Lower leg skin (tissue), 4 donors: ENCODE data around the gene SLC25A52. TPM values are rescaled to one million over a fixed set of nuclear protein-coding genes. Genes with fewer than 3 reads are reported as not detected.
"Not testable (repeated sequence)": the region's sequence is repeated elsewhere in the genome, so short reads cannot be mapped to it uniquely, and the experiment has no call there.

Experiments used
- DNase-seq, 2 donors: peaks; one replicate each; pipeline ENCODE4 v3.0.0-alpha.2; 2019; ENCODE audit warnings: low spot score in 2 of 2
- H3K4me3 ChIP-seq: fragments of 200-600 bp; sonication (generic); 2 replicates; pipeline ENCODE4 v1.5.1; 2017; ENCODE audit warnings: mild to moderate bottlenecking, low read depth; ENCODE audit not compliant: poor library complexity, severe bottlenecking
- CTCF ChIP-seq, 3 donors: fragments of 450-650 bp; IDR thresholded peaks; one replicate each; pipeline ENCODE4 v1.5.1; 2016; ENCODE audit warnings: antibody characterized with exemption in 3 of 3, mild to moderate bottlenecking in 3 of 3, moderate library complexity in 2 of 3
- POLR2A ChIP-seq, 2 donors: fragments of 450-650 bp; IDR thresholded peaks; one replicate each; pipeline ENCODE4 v1.6.1; 2016 to 2017; ENCODE audit warnings: antibody characterized with exemption in 2 of 2, mild to moderate bottlenecking in 1 of 2, moderate library complexity in 1 of 2
- WGBS, 2 donors: methylation state at CpG; one replicate each; pipeline ENCODE4 v1.1.5; 2018; 5-methylcytosine and 5-hydroxymethylcytosine counted together
- intact Hi-C: fragments of 100-400 bp; cut with DNase I; formaldehyde crosslinking; loops from one replicate; pipeline ENCODE4 v1.15.0; 2023; ENCODE audit warnings: low total_unique reads
- total RNA-seq, 4 donors: library from RNA; depleted of rRNA; stranded (reverse); fragments of >200 nt; gene quantifications; one replicate each; pipeline ENCODE4 v1.1.0, GENCODE V29; 2016

The SLC25A52 gene
- total RNA-seq, 4 donors from 2014 or later = not detected

GRCh38 chr18:31738460-31739407 is 21.9 kb downstream of the SLC25A52 start:
- no peak overlapping the region for H3K4me3 ChIP-seq
- intact Hi-C loops = no loop called here
- TF ChIP-seq CTCF (IDR thresholded peaks at IDR 0.05) = no peak
- no peak for TF ChIP-seq POLR2A (IDR thresholded peaks at IDR 0.05)
- WGBS, 2 donors = 87 to 89% methylated on average over 11 of the region's 11 CpGs
- no peak for DNase-seq

DNA sequence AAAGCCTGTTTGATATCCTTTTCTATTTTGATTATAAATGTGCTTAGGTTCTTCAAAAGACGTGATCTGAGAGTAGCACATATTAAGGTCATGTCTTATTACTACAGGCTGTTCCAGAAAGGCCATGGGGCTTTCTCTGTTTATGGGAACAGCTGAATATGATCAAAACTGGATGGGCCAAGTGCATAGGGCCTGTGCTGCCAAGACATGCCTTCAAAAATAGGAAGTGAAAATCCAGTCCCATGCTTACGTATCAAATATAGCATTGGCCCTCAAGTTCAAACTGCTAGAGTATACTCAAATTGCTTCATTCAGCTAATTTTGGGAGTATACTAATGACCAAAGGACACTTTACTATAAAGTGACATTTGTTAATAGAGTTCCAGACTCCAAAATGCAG is 24.1 kb downstream of the SLC25A52 start:
- H3K4me3 ChIP-seq = no peak overlapping the region
- WGBS, 2 donors = 33% methylated on average over 2 of the region's 2 CpGs
- DNase-seq = no peak
- intact Hi-C loops = no loop called here
- no peak for TF ChIP-seq POLR2A (IDR thresholded peaks at IDR 0.05)
- TF ChIP-seq CTCF (IDR thresholded peaks at IDR 0.05) = no peak

DNA sequence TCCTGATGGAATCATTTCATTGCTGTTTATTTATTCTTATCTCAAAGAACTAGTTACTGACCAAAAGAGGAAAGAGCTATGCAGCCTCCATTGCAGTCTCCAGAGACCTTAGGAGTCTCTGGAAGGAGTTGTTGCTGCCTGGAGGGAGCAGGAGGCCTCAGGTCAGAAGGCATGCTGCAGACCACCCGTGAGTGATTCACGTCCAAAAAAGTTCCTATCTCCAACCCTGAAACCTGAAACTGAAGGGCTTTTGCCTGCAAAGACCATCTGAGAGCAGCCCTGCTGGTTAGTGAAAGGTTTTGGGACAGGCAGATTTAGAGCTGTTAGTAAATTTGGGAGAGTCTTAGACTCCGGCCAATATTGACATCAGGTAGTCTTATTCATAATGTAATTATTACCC is 29.1 kb downstream of the SLC25A52 start:
- no peak for DNase-seq
- WGBS, 2 donors = 46 to 63% methylated on average over 3 of the region's 3 CpGs
- intact Hi-C loops = no loop called here
- no peak overlapping the region for H3K4me3 ChIP-seq
- TF ChIP-seq POLR2A (IDR thresholded peaks at IDR 0.05) (no peak), CTCF (IDR thresholded peaks at IDR 0.05) (no peak)

GRCh38 chr18:31729196-31729595 is 31.5 kb downstream of the SLC25A52 start:
- H3K4me3 ChIP-seq, DNase-seq: not testable (repeated sequence)
- WGBS, 2 donors = 83 to 94% methylated on average over 2 of the region's 2 CpGs
- intact Hi-C loops = loop anchor here (10.0 kb wide), 1 partner anchor 174 kb away; no protein-coding TSS in a partner anchor

DNA sequence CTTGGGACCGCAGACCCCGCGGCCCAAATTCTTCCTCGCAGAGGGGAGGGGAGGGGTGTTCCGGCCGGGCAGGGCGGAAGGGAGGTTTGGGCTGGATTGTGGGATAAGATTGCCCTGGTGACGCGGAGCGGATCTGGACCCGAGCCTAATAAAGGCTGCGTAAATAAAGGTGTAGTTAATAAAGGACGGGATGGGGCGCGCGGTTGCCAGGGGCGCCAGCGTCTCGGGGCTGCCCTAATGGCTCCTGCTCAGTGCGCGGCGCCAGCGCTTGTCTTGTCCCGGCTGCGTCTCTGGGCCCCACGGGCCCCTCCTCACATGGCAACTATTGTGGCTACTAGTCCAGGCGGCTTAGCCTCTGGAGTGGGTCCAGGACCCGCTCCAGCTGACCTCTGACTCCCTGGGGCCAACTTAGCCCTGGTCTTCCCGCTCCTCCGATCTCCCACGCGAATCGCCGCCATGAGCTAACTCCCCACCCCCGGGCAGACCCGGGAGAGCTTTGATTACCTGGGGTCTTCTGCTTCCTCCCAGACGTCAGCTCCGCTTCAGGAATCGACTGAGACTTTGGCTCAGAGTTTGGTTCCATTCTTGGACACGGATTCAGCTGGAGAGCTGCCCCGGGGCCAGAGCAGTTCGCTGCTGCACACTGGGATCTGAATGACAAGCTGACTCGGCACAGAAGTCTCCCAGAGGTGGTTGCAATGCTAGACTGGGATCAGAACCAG is 36.5 kb downstream of the SLC25A52 start:
- intact Hi-C loops = loop anchor here (10.0 kb wide), 1 partner anchor 169 kb away; no protein-coding TSS in a partner anchor
- no peak for DNase-seq
- peak overlapping the region; percentile 16 for H3K4me3 ChIP-seq
- 10 to 18% methylated on average over 33 to 41 of the region's 43 CpGs for WGBS, 2 donors
- TF ChIP-seq POLR2A (IDR thresholded peaks at IDR 0.05) (no peak), CTCF (IDR thresholded peaks at IDR 0.05) (no peak)

GRCh38 chr18:31723639-31723989 is 37.1 kb downstream of the SLC25A52 start:
- no peak overlapping the region for H3K4me3 ChIP-seq
- no peak for DNase-seq
- WGBS, 2 donors = 30 to 31% methylated on average over 6 to 7 of the region's 7 CpGs
- intact Hi-C loops = loop anchor here (10.0 kb wide), 1 partner anchor 169 kb away; no protein-coding TSS in a partner anchor
- TF ChIP-seq POLR2A (IDR thresholded peaks at IDR 0.05) (no peak), CTCF (IDR thresholded peaks at IDR 0.05) (no peak)
